Mammary epithelial cell (primary cell): ENCODE results near the gene PCNX2.

Source experiments
- CTCF ChIP-seq, 2 donors: IDR thresholded peaks in 1 of 2; conservative IDR thresholded peaks in 1 of 2; 2 replicates each; pipeline ENCODE4 v1.5.1; 2011 to 2012; ENCODE audit warnings: inconsistent platforms in 2 of 2, low read length in 2 of 2, mild to moderate bottlenecking in 2 of 2, control low read depth in 1 of 2, low read depth in 1 of 2; ENCODE audit not compliant: insufficient read depth in 1 of 2; ENCODE audit errors: extremely low read depth in 1 of 2
- EZH2 ChIP-seq: IDR thresholded peaks from 2 replicates; pipeline ENCODE4 v1.6.1; 2012; ENCODE audit warnings: low read length, inconsistent platforms, borderline replicate concordance

- TF ChIP-seq CTCF (conservative IDR thresholded peaks at IDR 0.05 in 1 of 2, IDR thresholded peaks at IDR 0.05 in 1 of 2; ENCODE audit: extremely low read depth in 1 of 2, insufficient read depth in 1 of 2, low read depth in 1 of 2, low read length in 2 of 2) (no peak), EZH2 (no peak)
Measured at GRCh38 chr1:233020426-233020825, 275.1 kb downstream of the PCNX2 start.
